Endothelial cell (in vitro differentiated cells): Measurements from ENCODE around the gene TRAF3IP1. TPM values are rescaled to one million over a fixed set of nuclear protein-coding genes. Genes with fewer than 3 reads are reported as not detected.

Experiments used
- DNase-seq: peaks from one replicate; pipeline ENCODE4 v3.0.0; 2021; ENCODE audit warnings: low spot score
- H3K27ac Mint-ChIP-seq: one replicate; pipeline ENCODE4 v1.8.0; 2021; ENCODE audit warnings: mixed read lengths, inconsistent platforms; ENCODE audit not compliant: unreplicated experiment
- H3K27me3 Mint-ChIP-seq: one replicate; pipeline ENCODE4 v1.8.0; 2021; ENCODE audit warnings: mild to moderate bottlenecking, moderate library complexity, mixed read lengths, inconsistent platforms; ENCODE audit not compliant: unreplicated experiment
- H3K36me3 Mint-ChIP-seq: one replicate; pipeline ENCODE4 v1.8.0; 2021; ENCODE audit warnings: mild to moderate bottlenecking, low read depth, mixed read lengths, inconsistent platforms; ENCODE audit not compliant: unreplicated experiment
- H3K4me1 Mint-ChIP-seq: one replicate; pipeline ENCODE4 v1.8.0; 2021; ENCODE audit warnings: mild to moderate bottlenecking, mixed read lengths, inconsistent platforms; ENCODE audit not compliant: unreplicated experiment
- H3K4me3 Mint-ChIP-seq: one replicate; pipeline ENCODE4 v1.8.0; 2021; ENCODE audit warnings: mild to moderate bottlenecking, mixed read lengths, inconsistent platforms; ENCODE audit not compliant: unreplicated experiment
- H3K9me3 Mint-ChIP-seq: one replicate; pipeline ENCODE4 v1.8.0; 2021; ENCODE audit warnings: mixed read lengths, inconsistent platforms; ENCODE audit not compliant: unreplicated experiment
- CTCF ChIP-seq: fragments of 200-600 bp; sonication (generic); IDR thresholded peaks from one replicate; pipeline ENCODE4 v1.5.0; 2021; ENCODE audit warnings: antibody characterized with exemption; ENCODE audit not compliant: unreplicated experiment
- total RNA-seq: library from RNA; stranded (reverse); fragmentation: NEBNext Ultra II Directional; extraction: Animal tissue kit (Norgen Biotek cat#: 25700); gene quantifications from one replicate; pipeline ENCODE4 v1.2.1, GENCODE V29; 2021; ENCODE audit not compliant: unreplicated experiment

TRAF3IP1 gene
- total RNA-seq, 1 donor from 2014 or later: 17.1 TPM

- Mint-ChIP-seq H3K9me3 (no peaks in the 10 kb centered on the region), H3K4me3 (no peak overlapping the region), H3K27ac (no peak overlapping the region), H3K4me1 (no peaks in the 10 kb centered on the region), H3K36me3 (peaks cover 14% of the 10 kb centered on the region), H3K27me3 (no peaks in the 10 kb centered on the region)
- DNase-seq: no peak
- no peak for TF ChIP-seq CTCF
Observed at GRCh38 chr2:238350150-238350897, 30.0 kb downstream of the TRAF3IP1 start.

- H3K4me3 Mint-ChIP-seq: no peak overlapping the region
- H3K4me1 Mint-ChIP-seq: no peaks in the 10 kb centered on the region
- DNase-seq: no peak
- TF ChIP-seq CTCF: no peak
- H3K9me3 Mint-ChIP-seq: no peaks in the 10 kb centered on the region
- no peak overlapping the region for H3K27ac Mint-ChIP-seq
- peaks cover 14% of the 10 kb centered on the region for H3K36me3 Mint-ChIP-seq
- H3K27me3 Mint-ChIP-seq: no peaks in the 10 kb centered on the region
Observed at GRCh38 chr2:238351315-238351714, 31.0 kb downstream of the TRAF3IP1 start.

- Mint-ChIP-seq H3K27ac (no peak overlapping the region), H3K27me3 (peaks cover 1% of the 10 kb centered on the region), H3K36me3 (peaks cover 8% of the 10 kb centered on the region), H3K4me1 (no peaks in the 10 kb centered on the region), H3K9me3 (no peaks in the 10 kb centered on the region), H3K4me3 (no peak overlapping the region)
- TF ChIP-seq CTCF: no peak
- DNase-seq: no peak
Observed at GRCh38 chr2:238352361-238352760, 32.0 kb downstream of the TRAF3IP1 start.

GRCh38 chr2:238358769-238359168, 38.5 kb downstream of the TRAF3IP1 start:
- Mint-ChIP-seq H3K9me3 (no peaks in the 10 kb centered on the region), H3K36me3 (peaks cover 5% of the 10 kb centered on the region), H3K27ac (no peak overlapping the region)

More at GRCh38 chr2:238358769-238359168, 38.5 kb downstream of the TRAF3IP1 start:
- no peaks in the 10 kb centered on the region for H3K4me1 Mint-ChIP-seq
- no peak overlapping the region for H3K4me3 Mint-ChIP-seq
- H3K27me3 Mint-ChIP-seq: peaks cover 3% of the 10 kb centered on the region
- DNase-seq: no peak
- no peak for TF ChIP-seq CTCF
